Neural progenitor cell (in vitro differentiated cells): ENCODE measurements around the gene BTBD9.

ENCODE experiments used
- CTCF ChIP-seq: fragments of 200-600 bp; sonication (generic); IDR thresholded peaks from 2 replicates; pipeline ENCODE4 v1.5.1; 2017; ENCODE audit warnings: antibody characterized with exemption, mild to moderate bottlenecking
- EZH2 ChIP-seq: fragments of 200-600 bp; sonication (generic); IDR thresholded peaks from 2 replicates; pipeline ENCODE4 v1.6.1; 2017; ENCODE audit warnings: antibody characterized with exemption, mild to moderate bottlenecking, moderate library complexity
- EZH2phosphoT487 ChIP-seq: fragments of 200-600 bp; sonication (generic); IDR thresholded peaks from 2 replicates; pipeline ENCODE4 v1.6.1; 2017; ENCODE audit warnings: antibody characterized with exemption

GRCh38 chr6:38445336-38445735 is 194.4 kb downstream of the BTBD9 start:
- TF ChIP-seq EZH2phosphoT487 (no peak), CTCF (no peak), EZH2 (no peak)
